Measurements from ENCODE around the gene JAG2.

The JAG2 gene

DNA sequence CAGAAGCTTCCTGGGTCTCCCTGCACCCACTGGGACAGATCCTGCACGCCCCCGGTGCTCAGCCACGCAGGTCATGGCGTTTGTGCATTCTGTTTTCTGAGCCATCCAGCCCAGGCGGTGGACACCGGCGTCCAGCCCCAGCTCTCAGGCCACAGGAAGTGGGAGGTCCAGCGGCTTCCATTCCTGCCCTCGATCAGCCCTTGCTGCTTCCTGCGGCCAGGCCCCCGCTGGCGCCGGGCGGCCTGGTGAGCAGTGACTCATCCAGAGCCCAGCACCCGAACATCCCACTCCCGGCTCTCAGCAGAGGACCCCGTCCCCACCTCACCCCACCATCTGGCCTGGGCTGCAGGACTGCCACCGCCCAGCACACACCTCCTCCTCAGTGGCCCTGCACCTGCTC is 30.5 kb upstream of the JAG2 start:
- no peak for ATAC-seq
- TF ChIP-seq, protein P1, sequence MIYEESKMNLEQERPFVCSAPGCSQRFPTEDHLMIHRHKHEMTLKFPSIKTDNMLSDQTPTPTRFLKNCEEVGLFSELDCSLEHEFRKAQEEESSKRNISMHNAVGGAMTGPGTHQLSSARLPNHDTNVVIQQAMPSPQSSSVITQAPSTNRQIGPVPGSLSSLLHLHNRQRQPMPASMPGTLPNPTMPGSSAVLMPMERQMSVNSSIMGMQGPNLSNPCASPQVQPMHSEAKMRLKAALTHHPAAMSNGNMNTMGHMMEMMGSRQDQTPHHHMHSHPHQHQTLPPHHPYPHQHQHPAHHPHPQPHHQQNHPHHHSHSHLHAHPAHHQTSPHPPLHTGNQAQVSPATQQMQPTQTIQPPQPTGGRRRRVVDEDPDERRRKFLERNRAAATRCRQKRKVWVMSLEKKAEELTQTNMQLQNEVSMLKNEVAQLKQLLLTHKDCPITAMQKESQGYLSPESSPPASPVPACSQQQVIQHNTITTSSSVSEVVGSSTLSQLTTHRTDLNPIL (CRISPR knock-in tag; IDR thresholded peaks at IDR 0.05; ENCODE audit: low read depth), result no peak
- TF ChIP-seq ZNF565 (CRISPR knock-in tag; conservative IDR thresholded peaks at IDR 0.05; ENCODE audit: low read depth) (no peak), PPARA (CRISPR knock-in tag; IDR thresholded peaks at IDR 0.05; ENCODE audit: borderline replicate concordance) (no peak), TCF4 (CRISPR knock-in tag; IDR thresholded peaks at IDR 0.05; ENCODE audit: borderline replicate concordance) (no peak), BACH2 (CRISPR knock-in tag; IDR thresholded peaks at IDR 0.05; ENCODE audit: borderline replicate concordance) (no peak), ESRRG (CRISPR knock-in tag; IDR thresholded peaks at IDR 0.05) (no peak), ZC3H10 (CRISPR knock-in tag; IDR thresholded peaks at IDR 0.05) (no peak), ISL1 (CRISPR knock-in tag; IDR thresholded peaks at IDR 0.05) (no peak), ZNF70 (CRISPR knock-in tag; IDR thresholded peaks at IDR 0.05) (no peak)
- TF ChIP-seq, protein P2, sequence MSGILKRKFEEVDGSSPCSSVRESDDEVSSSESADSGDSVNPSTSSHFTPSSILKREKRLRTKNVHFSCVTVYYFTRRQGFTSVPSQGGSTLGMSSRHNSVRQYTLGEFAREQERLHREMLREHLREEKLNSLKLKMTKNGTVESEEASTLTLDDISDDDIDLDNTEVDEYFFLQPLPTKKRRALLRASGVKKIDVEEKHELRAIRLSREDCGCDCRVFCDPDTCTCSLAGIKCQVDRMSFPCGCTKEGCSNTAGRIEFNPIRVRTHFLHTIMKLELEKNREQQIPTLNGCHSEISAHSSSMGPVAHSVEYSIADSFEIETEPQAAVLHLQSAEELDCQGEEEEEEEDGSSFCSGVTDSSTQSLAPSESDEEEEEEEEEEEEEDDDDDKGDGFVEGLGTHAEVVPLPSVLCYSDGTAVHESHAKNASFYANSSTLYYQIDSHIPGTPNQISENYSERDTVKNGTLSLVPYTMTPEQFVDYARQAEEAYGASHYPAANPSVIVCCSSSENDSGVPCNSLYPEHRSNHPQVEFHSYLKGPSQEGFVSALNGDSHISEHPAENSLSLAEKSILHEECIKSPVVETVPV (CRISPR knock-in tag; IDR thresholded peaks at IDR 0.05), result no peak
- TF ChIP-seq, protein P3, sequence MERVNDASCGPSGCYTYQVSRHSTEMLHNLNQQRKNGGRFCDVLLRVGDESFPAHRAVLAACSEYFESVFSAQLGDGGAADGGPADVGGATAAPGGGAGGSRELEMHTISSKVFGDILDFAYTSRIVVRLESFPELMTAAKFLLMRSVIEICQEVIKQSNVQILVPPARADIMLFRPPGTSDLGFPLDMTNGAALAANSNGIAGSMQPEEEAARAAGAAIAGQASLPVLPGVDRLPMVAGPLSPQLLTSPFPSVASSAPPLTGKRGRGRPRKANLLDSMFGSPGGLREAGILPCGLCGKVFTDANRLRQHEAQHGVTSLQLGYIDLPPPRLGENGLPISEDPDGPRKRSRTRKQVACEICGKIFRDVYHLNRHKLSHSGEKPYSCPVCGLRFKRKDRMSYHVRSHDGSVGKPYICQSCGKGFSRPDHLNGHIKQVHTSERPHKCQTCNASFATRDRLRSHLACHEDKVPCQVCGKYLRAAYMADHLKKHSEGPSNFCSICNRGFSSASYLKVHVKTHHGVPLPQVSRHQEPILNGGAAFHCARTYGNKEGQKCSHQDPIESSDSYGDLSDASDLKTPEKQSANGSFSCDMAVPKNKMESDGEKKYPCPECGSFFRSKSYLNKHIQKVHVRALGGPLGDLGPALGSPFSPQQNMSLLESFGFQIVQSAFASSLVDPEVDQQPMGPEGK (CRISPR knock-in tag; IDR thresholded peaks at IDR 0.05; ENCODE audit: borderline replicate concordance), result no peak
- TF ChIP-seq, protein P4, sequence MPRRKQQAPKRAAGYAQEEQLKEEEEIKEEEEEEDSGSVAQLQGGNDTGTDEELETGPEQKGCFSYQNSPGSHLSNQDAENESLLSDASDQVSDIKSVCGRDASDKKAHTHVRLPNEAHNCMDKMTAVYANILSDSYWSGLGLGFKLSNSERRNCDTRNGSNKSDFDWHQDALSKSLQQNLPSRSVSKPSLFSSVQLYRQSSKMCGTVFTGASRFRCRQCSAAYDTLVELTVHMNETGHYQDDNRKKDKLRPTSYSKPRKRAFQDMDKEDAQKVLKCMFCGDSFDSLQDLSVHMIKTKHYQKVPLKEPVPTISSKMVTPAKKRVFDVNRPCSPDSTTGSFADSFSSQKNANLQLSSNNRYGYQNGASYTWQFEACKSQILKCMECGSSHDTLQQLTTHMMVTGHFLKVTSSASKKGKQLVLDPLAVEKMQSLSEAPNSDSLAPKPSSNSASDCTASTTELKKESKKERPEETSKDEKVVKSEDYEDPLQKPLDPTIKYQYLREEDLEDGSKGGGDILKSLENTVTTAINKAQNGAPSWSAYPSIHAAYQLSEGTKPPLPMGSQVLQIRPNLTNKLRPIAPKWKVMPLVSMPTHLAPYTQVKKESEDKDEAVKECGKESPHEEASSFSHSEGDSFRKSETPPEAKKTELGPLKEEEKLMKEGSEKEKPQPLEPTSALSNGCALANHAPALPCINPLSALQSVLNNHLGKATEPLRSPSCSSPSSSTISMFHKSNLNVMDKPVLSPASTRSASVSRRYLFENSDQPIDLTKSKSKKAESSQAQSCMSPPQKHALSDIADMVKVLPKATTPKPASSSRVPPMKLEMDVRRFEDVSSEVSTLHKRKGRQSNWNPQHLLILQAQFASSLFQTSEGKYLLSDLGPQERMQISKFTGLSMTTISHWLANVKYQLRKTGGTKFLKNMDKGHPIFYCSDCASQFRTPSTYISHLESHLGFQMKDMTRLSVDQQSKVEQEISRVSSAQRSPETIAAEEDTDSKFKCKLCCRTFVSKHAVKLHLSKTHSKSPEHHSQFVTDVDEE (CRISPR knock-in tag; IDR thresholded peaks at IDR 0.05), result no peak
- TF ChIP-seq, protein P5, sequence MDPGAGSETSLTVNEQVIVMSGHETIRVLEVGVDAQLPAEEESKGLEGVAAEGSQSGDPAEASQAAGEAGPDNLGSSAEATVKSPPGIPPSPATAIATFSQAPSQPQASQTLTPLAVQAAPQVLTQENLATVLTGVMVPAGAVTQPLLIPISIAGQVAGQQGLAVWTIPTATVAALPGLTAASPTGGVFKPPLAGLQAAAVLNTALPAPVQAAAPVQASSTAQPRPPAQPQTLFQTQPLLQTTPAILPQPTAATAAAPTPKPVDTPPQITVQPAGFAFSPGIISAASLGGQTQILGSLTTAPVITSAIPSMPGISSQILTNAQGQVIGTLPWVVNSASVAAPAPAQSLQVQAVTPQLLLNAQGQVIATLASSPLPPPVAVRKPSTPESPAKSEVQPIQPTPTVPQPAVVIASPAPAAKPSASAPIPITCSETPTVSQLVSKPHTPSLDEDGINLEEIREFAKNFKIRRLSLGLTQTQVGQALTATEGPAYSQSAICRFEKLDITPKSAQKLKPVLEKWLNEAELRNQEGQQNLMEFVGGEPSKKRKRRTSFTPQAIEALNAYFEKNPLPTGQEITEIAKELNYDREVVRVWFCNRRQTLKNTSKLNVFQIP (CRISPR knock-in tag; IDR thresholded peaks at IDR 0.05; ENCODE audit: borderline replicate concordance, low read depth), result no peak

DNA sequence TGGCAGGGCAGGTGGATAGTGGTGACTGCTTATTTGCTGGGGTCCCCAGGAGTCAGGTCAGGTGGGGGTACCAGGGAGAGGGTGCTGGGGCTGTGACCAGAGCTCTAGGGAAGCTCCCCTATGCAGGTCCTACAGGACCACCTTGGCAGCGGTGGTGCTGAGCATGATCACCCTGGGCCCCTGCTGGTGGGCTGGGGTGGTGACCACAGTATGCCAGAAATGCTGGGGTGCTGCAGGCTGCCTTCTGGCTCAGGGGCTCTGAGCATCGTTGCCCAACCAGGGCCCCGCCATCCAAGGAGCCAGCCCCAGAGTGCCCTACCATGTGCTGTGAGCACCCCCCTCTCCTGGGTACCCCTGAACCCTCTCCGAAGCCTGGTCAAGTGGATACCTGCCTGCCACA is 30.0 kb upstream of the JAG2 start:
- ATAC-seq, result no peak
- no peak for TF ChIP-seq TOX (CRISPR knock-in tag; IDR thresholded peaks at IDR 0.05; ENCODE audit: borderline replicate concordance)
- TF ChIP-seq ARNTL (CRISPR knock-in tag; IDR thresholded peaks at IDR 0.05; ENCODE audit: borderline replicate concordance, low read depth), result no peak
- no peak for TF ChIP-seq ZNF70 (CRISPR knock-in tag; IDR thresholded peaks at IDR 0.05)
- no peak for TF ChIP-seq ISL1 (CRISPR knock-in tag; IDR thresholded peaks at IDR 0.05)
- no peak for TF ChIP-seq RARB (CRISPR knock-in tag; IDR thresholded peaks at IDR 0.05)
- TF ChIP-seq ESRRG (CRISPR knock-in tag; IDR thresholded peaks at IDR 0.05), result no peak
- TF ChIP-seq, protein P5 (CRISPR knock-in tag; IDR thresholded peaks at IDR 0.05; ENCODE audit: borderline replicate concordance, low read depth), result no peak
- TF ChIP-seq BACH2 (CRISPR knock-in tag; IDR thresholded peaks at IDR 0.05; ENCODE audit: borderline replicate concordance), result no peak
- TF ChIP-seq SNAI2 (CRISPR knock-in tag; IDR thresholded peaks at IDR 0.05), result no peak
- TF ChIP-seq ZC3H10 (CRISPR knock-in tag; IDR thresholded peaks at IDR 0.05), result no peak
- no peak for TF ChIP-seq ZFP3 (CRISPR knock-in tag; IDR thresholded peaks at IDR 0.05)
- TF ChIP-seq, protein P3 (CRISPR knock-in tag; IDR thresholded peaks at IDR 0.05; ENCODE audit: borderline replicate concordance), result no peak
- TF ChIP-seq, protein P1 (CRISPR knock-in tag; IDR thresholded peaks at IDR 0.05; ENCODE audit: low read depth), result no peak
- TF ChIP-seq, protein P2 (CRISPR knock-in tag; IDR thresholded peaks at IDR 0.05), result no peak
- TF ChIP-seq, protein P4 (CRISPR knock-in tag; IDR thresholded peaks at IDR 0.05), result no peak
- no peak for TF ChIP-seq PPARA (CRISPR knock-in tag; IDR thresholded peaks at IDR 0.05; ENCODE audit: borderline replicate concordance)
